Measurements from ENCODE around the gene CD22. TPM values are rescaled to one million over a fixed set of nuclear protein-coding genes. Genes with fewer than 3 reads are reported as not detected.

CD22 gene
- total RNA-seq, 1 donor from 2014 or later, result 4.7 TPM

DNA sequence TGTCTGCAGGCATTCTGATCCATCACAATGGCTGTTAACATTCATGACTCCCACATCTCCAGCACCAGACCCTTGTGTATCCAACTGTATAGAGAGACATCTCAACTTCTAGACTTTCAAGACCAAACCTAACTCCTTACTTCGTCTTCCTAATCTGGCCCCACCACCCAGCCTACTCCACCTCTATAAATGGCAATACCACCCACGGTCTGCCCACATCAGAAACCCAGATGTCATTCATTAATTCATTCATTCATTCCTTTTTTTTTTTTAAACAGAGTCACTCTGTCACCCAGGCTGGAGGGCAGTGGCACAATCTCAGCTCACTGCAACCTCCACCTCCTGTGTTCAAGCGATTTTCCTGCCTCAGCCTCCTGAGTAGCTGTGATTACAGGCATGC is 52.3 kb downstream of the CD22 start:
- no peak overlapping the region for H3K4me3 Mint-ChIP-seq
- H3K36me3 Mint-ChIP-seq (ENCODE audit: low read depth), result peaks cover under 1% of the 10 kb centered on the region
- H3K9me3 Mint-ChIP-seq, result peaks cover 8% of the 10 kb centered on the region
- no peak for DNase-seq (ENCODE audit: low spot score)
- H3K27ac Mint-ChIP-seq, result no peak overlapping the region
- peaks cover 8% of the 10 kb centered on the region for H3K27me3 Mint-ChIP-seq (ENCODE audit: insufficient read depth)
- intact Hi-C loops (cut with micrococcal nuclease), result no loop called here
- no peaks in the 10 kb centered on the region for H3K4me1 Mint-ChIP-seq (ENCODE audit: low read depth)

DNA sequence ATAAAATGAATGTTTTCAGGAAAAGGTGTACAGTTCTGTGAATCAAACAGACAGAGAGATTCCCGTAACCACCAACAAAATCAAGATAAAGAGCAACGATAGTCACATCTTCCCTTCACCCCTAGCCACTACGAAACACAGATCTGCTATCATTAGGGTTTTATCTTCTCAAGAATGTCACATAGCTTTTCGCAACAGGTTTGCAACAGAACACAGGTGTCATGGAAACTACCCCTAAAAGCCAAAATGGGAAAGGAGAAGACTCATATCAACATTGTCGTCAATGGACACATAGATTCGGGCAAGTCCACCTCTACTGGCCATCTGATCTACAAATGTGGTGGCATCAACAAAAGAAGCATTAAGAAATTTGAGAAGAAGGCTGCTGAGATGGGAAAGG is 52.9 kb downstream of the CD22 start:
- peaks cover 3% of the 10 kb centered on the region for H3K36me3 Mint-ChIP-seq (ENCODE audit: low read depth)
- H3K27ac Mint-ChIP-seq, result no peak overlapping the region
- peaks cover 8% of the 10 kb centered on the region for H3K27me3 Mint-ChIP-seq (ENCODE audit: insufficient read depth)
- H3K4me3 Mint-ChIP-seq, result no peak overlapping the region
- intact Hi-C loops (cut with micrococcal nuclease), result no loop called here
- no peaks in the 10 kb centered on the region for H3K4me1 Mint-ChIP-seq (ENCODE audit: low read depth)
- peaks cover 13% of the 10 kb centered on the region for H3K9me3 Mint-ChIP-seq
- DNase-seq (ENCODE audit: low spot score), result no peak

DNA sequence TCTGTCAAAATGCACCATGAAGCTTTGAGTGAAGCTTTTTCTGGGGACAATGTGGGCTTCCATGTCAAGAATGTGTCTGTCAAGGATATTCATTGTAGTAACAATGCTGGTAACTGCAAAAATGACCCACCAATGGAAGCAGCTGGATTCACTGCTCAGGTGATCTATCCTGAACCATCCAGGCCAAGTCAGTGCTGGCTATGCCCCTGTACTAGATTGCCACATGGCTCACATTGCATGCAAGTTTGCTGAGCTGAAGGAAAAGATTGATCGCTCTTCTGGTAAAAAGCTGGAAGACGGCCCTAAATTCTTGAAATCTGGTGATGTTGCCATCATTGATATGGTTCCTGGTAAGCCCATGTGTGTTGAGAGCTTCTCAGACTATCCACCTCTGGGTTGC is 54.5 kb downstream of the CD22 start:
- no peak overlapping the region for H3K4me3 Mint-ChIP-seq

DNA sequence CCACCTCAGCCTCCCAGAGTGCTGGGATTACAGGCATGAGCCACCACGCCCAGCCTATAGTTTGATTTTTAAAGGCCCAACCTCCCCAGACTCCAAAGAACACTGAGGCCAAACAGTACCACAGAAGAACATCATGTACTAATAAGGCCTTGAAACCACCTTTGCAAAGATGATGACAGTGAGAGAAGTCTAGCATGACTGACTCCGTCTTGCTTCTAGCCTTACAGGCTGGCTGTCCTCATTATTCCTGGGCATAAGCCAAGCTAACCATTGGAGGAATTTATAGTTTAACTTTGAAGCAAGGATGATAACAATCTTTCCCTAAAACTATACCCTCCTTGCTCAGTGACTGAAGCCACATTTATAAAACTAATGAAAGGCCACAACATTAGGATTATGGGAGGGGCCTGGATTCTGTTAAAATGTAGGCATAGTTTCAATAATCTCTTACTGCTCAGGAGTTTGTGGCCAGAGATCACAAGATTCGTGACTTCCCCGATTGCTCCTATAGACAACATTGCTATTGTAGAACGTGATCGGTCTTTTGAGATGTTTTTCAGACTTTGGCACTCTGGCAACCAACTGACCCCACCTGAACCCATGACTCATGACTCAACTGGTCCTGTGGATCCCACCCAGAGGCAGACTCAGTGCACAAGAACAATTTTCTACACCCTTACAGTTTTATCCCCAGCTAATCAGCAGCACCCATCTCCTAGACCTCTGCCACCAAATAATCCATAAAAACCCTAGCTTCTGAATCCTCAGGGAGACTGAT is 59.5 kb downstream of the CD22 start:
- Mint-ChIP-seq H3K27me3 (ENCODE audit: insufficient read depth) (peaks cover 8% of the 10 kb centered on the region), H3K36me3 (ENCODE audit: low read depth) (peaks cover 3% of the 10 kb centered on the region), H3K4me3 (no peak overlapping the region), H3K9me3 (peaks cover 10% of the 10 kb centered on the region), H3K4me1 (ENCODE audit: low read depth) (no peaks in the 10 kb centered on the region), H3K27ac (no peak overlapping the region)
- intact Hi-C loops (cut with micrococcal nuclease), result no loop called here
- DNase-seq (ENCODE audit: low spot score), result no peak

More for the DNA sequence above, 54.5 kb downstream of the CD22 start:
- no peak overlapping the region for H3K27ac Mint-ChIP-seq
- peaks cover 6% of the 10 kb centered on the region for H3K27me3 Mint-ChIP-seq (ENCODE audit: insufficient read depth)
- peaks cover 13% of the 10 kb centered on the region for H3K9me3 Mint-ChIP-seq
- DNase-seq (ENCODE audit: low spot score), result no peak
- no peaks in the 10 kb centered on the region for H3K4me1 Mint-ChIP-seq (ENCODE audit: low read depth)
- intact Hi-C loops (cut with micrococcal nuclease), result no loop called here
- H3K36me3 Mint-ChIP-seq (ENCODE audit: low read depth), result peaks cover 3% of the 10 kb centered on the region

DNA sequence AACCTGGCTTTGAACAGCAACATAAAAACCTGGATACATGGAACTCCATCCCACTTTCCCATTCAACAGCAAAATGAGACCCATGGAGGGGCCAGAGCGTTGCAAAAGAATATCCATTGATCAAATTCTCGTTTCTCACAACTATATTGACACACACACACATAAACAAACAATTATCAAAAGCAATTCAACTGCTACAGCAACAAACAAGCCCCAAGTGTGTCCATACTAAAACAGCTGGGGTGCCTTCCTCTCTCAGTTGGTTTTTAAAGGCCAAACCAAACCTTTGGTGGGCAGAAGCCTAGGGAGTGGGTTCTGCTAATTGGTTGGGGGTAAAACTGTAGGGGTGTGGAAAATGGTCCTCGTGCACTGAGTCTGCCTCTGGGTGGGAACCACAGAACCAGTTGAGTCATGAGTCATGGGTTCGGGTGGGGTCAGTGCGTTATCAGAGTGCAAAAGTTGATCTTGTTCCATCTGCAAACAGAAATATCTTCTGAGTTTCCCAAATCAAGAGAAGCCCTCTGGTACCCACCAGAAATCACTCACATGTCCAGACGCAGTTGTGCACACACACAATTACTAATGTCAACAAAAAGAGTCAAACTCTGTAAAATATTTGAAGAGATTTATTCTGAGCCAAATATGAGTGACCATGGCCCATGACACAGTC is 60.3 kb downstream of the CD22 start:
- Mint-ChIP-seq H3K9me3 (peaks cover 10% of the 10 kb centered on the region), H3K27me3 (ENCODE audit: insufficient read depth) (peaks cover 8% of the 10 kb centered on the region), H3K4me3 (no peak overlapping the region), H3K36me3 (ENCODE audit: low read depth) (peaks cover 3% of the 10 kb centered on the region), H3K4me1 (ENCODE audit: low read depth) (no peaks in the 10 kb centered on the region), H3K27ac (no peak overlapping the region)
- no peak for DNase-seq (ENCODE audit: low spot score)
- intact Hi-C loops (cut with micrococcal nuclease), result no loop called here

DNA sequence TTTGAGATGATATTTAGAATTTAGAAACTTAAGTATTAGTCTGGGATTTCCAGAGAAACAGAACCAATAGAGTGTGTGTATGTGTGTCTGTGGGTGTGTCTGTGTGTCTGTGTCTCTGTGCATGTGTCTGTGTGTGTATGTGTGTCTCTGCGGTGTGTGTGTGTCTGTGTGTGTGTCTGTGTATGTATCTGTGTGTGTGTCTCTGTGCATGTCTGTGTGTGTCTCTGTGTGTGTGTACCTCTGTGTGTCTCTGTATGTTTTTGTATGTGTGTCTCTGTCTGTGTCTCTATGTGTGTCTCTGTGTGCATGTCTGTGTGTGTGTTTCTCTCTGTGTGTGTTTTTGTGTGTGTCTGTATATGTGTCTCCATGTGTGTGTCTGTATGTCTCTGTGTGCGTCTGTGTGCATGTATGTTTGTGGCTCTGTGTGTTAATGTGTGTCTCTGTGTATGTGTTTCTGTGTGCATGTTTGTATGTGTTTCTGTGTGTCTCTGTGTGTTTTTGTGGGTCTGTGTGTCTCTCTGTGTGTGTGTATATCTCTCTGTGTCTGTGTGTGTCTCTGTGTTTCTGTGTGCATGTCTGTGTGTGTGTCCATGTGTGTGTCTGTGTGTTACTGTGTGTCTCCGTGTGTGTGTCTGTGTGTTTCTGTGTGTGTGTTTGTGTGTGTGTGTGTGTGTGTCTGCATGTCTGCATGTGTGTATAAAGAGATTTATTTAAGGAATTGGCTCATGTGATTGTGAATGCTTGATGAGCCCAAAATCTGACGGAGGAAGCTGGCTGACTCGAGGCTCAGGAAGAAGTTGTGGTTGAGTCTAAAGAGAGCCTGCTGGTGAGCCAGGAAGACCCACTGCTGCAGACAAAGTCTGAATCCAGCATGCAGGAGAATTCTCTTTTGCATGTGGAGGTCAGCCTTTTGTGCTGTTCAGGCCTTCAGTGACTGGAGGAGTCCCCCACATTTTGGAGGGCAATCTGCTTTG is 64.0 kb downstream of the CD22 start:
- H3K27ac Mint-ChIP-seq, result no peak overlapping the region
- no peaks in the 10 kb centered on the region for H3K4me1 Mint-ChIP-seq (ENCODE audit: low read depth)
- no peaks in the 10 kb centered on the region for H3K36me3 Mint-ChIP-seq (ENCODE audit: low read depth)
- H3K9me3 Mint-ChIP-seq, result no peaks in the 10 kb centered on the region
- peaks cover 8% of the 10 kb centered on the region for H3K27me3 Mint-ChIP-seq (ENCODE audit: insufficient read depth)
- intact Hi-C loops (cut with micrococcal nuclease), result no loop called here
- no peak for DNase-seq (ENCODE audit: low spot score)
- H3K4me3 Mint-ChIP-seq, result no peak overlapping the region

DNA sequence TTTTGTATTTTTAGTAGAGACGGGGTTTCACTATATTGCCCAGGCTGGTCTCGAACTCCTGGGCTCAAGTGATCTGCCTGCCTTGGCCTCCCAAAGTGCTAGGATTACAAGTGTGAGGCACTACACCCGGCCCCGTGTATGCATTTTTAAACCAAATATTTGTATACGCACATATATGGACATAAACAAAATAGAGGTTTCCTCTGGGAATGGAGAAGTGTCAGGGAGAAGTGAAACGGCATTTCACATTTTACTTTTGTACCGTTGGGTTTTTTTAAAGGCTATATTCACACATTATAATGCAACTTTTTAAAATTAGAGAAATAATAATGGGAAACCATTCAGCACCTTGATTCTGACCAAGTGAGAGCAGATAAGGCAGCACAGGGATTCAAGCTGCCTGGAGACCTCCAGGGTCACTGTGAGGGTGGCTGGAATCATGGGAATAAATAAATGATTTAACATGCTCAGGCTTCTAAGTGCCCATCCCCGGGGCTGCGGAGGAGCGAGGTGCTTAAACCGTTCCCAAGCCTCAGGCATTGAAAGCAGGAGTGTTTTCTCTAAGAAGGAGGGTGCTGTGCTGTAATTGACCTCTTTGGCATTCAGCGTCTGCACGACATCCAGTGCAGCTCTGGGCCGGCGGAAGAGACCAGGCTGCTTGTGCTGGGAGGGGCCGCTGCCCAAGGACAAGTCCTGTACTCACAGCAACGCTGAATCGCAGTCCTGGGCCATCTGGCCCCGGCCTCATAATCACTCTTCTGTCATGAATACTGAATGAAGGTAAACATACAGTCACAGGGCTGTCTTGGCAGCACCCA is 66.6 kb downstream of the CD22 start:
- Mint-ChIP-seq H3K36me3 (ENCODE audit: low read depth) (no peaks in the 10 kb centered on the region), H3K27ac (no peak overlapping the region), H3K9me3 (no peaks in the 10 kb centered on the region), H3K4me3 (no peak overlapping the region), H3K4me1 (ENCODE audit: low read depth) (no peaks in the 10 kb centered on the region), H3K27me3 (ENCODE audit: insufficient read depth) (peaks cover 8% of the 10 kb centered on the region)
- no peak for DNase-seq (ENCODE audit: low spot score)
- intact Hi-C loops (cut with micrococcal nuclease), result no loop called here

DNA sequence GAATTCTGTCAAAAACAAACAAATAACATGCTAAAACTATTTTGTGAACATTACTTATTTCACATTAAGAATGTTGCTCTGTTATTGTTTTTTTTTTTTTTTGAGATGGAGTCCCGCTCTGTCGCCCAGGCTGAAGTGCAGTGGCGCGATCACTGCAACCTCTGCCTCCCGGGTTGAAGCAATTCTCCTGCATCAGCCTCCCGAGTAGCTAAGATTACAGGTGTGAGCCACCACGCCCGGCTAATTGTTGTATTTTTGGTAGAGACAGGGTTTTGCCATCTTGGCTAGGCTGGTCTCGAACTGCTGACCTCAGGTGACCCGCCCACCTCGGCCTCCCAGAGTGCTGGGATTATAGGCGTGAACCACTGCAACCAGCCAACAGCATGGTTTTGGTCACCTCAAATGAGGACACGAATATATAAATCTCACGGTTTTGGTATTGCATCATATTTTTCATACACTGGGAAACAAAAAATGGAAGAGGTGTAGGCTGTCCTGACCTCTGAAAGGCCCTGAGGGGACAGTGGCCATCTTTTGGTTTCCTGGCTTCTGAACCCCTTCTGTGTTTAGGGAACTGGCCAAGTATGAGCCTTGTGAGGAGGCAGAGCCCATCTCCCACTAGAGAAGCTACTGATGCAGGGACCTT is 67.4 kb downstream of the CD22 start:
- H3K4me1 Mint-ChIP-seq (ENCODE audit: low read depth), result no peaks in the 10 kb centered on the region
- H3K4me3 Mint-ChIP-seq, result no peak overlapping the region
- H3K9me3 Mint-ChIP-seq, result no peaks in the 10 kb centered on the region
- no peak overlapping the region for H3K27ac Mint-ChIP-seq
- H3K36me3 Mint-ChIP-seq (ENCODE audit: low read depth), result no peaks in the 10 kb centered on the region
- peaks cover 5% of the 10 kb centered on the region for H3K27me3 Mint-ChIP-seq (ENCODE audit: insufficient read depth)
- no peak for DNase-seq (ENCODE audit: low spot score)
- intact Hi-C loops (cut with micrococcal nuclease), result no loop called here

Other genes starting within 250 kb of the CD22 start
- not detected in 2 replicates for gene FXYD3, start 213.4 kb upstream of the CD22 start, total RNA-seq
- gene LGI4, start 194.1 kb upstream of the CD22 start, total RNA-seq, result not detected in 2 replicates
- gene FXYD1, start 190.4 kb upstream of the CD22 start, total RNA-seq, result not detected in 2 replicates
- 0.39 TPM in 1 of 2 replicates, not detected in the other for gene FXYD7, start 185.9 kb upstream of the CD22 start, total RNA-seq
- gene FXYD5, start 174.5 kb upstream of the CD22 start, total RNA-seq, result 299 and 309 TPM in 2 replicates
- not detected in 2 replicates for gene FAM187B, start 100.4 kb upstream of the CD22 start, total RNA-seq
- gene LSR, start 80.2 kb upstream of the CD22 start, total RNA-seq, result 2.7 and 4.0 TPM in 2 replicates
- 156 and 164 TPM in 2 replicates for gene USF2, start 60.2 kb upstream of the CD22 start, total RNA-seq
- gene HAMP, start 46.7 kb upstream of the CD22 start, total RNA-seq, result 0.57 and 0.96 TPM in 2 replicates
- not detected in 2 replicates for gene MAG, start 37.0 kb upstream of the CD22 start, total RNA-seq
- 0.12 and 0.18 TPM in 2 replicates for gene FFAR1, start 18.7 kb downstream of the CD22 start, total RNA-seq
- 0.20 and 0.36 TPM in 2 replicates for gene FFAR3, start 29.3 kb downstream of the CD22 start, total RNA-seq
- gene GPR42, start 41.9 kb downstream of the CD22 start, total RNA-seq, result 0.20 TPM in 1 of 2 replicates, not detected in the other
- not detected in 2 replicates for gene FFAR2, start 119.1 kb downstream of the CD22 start, total RNA-seq
- not detected in 2 replicates for gene KRTDAP, start 161.3 kb downstream of the CD22 start, total RNA-seq
- not detected in 2 replicates for gene DMKN, start 184.5 kb downstream of the CD22 start, total RNA-seq
- gene SBSN, start 199.1 kb downstream of the CD22 start, total RNA-seq, result not detected in 2 replicates
- not detected in 2 replicates for gene GAPDHS, start 204.3 kb downstream of the CD22 start, total RNA-seq
- 122 and 123 TPM in 2 replicates for gene TMEM147, start 216.4 kb downstream of the CD22 start, total RNA-seq
- gene ATP4A, start 234.5 kb downstream of the CD22 start, total RNA-seq, result not detected in 2 replicates

Data from activated T-helper 1 cell treated with anti-CD3 and anti-CD28 coated beads, Interleukin-12 subunit alpha, Interleukin-12 subunit beta, Interleukin-2, Interleukin-4 antibody, amounts not matched to agents 30 ng/mL and 10 ng/mL and 1 ng/mL, durations not matched to agents 14 hours and 24 hours and 36 hours (primary cell).